T-helper 17 cell (primary cell): ENCODE measurements around the gene RAB23. TPM values are rescaled to one million over a fixed set of nuclear protein-coding genes. Genes with fewer than 3 reads are reported as not detected.
A peak's percentile ranks its signal among the peaks of the same experiment; 100 is the strongest.

Source experiments
- ATAC-seq: fragments of 150-1000 bp; cut with Tn5 transposase; 2 replicates; pipeline ENCODE4 v1.10.0; 2021; ENCODE audit warnings: mild to moderate bottlenecking, moderate library complexity
- DNase-seq, 3 donors: peaks; one replicate each; pipeline versions ENCODE4 v3.0.0 to v3.0.0-alpha.2; 2020 to 2021
- H3K9me3 ChIP-seq: one replicate; pipeline ENCODE4 v1.7.0; 2013; ENCODE audit warnings: low read length, mild to moderate bottlenecking; ENCODE audit not compliant: control insufficient read depth, poor library complexity, severe bottlenecking
- H3K27ac Mint-ChIP-seq: one replicate; pipeline ENCODE4 v1.8.0; 2022; ENCODE audit warnings: mild to moderate bottlenecking, moderate library complexity, mixed read lengths
- H3K27me3 Mint-ChIP-seq: one replicate; pipeline ENCODE4 v1.8.0; 2022; ENCODE audit warnings: mixed read lengths
- H3K36me3 Mint-ChIP-seq: one replicate; pipeline ENCODE4 v1.8.0; 2022; ENCODE audit warnings: low read depth, mixed read lengths
- H3K4me1 Mint-ChIP-seq: one replicate; pipeline ENCODE4 v1.8.0; 2022; ENCODE audit warnings: mild to moderate bottlenecking, mixed read lengths
- H3K4me3 Mint-ChIP-seq: one replicate; pipeline ENCODE4 v1.8.0; 2022; ENCODE audit warnings: mild to moderate bottlenecking, moderate library complexity, mixed read lengths
- total RNA-seq, 4 donors: library from RNA in 2 of 4; stranded (reverse) in 2 of 4; gene quantifications; one replicate each; pipeline ENCODE4 v1.2.3 and lab custom pipeline; 2022 to 2026

RAB23 gene
- total RNA-seq, 2 donors from 2014 or later = 0.29 to 0.35 TPM

DNA sequence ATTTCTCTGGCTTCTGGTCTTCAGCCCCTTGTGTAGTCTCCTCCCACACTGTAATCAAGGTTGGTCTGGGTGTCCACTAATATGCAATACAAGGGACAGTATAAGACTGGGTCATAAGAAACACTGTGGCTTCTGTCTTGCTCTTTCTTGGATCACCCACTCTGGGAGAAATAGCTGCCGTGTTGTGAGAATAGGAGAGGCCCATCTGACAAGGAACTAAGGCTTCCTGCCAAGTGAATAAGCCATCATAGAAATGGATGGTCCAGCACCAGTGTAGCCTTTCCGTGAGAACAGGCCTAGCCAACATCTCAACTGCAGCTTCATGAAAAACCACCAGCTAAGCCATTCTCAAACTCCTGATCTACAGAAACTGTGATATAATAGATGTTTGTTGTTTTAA, 26.6 kb downstream of the RAB23 start:
- Mint-ChIP-seq H3K27ac (no peak overlapping the region), H3K4me1 (peaks cover 3% of the 10 kb centered on the region), H3K36me3 (no peaks in the 10 kb centered on the region)

DNA sequence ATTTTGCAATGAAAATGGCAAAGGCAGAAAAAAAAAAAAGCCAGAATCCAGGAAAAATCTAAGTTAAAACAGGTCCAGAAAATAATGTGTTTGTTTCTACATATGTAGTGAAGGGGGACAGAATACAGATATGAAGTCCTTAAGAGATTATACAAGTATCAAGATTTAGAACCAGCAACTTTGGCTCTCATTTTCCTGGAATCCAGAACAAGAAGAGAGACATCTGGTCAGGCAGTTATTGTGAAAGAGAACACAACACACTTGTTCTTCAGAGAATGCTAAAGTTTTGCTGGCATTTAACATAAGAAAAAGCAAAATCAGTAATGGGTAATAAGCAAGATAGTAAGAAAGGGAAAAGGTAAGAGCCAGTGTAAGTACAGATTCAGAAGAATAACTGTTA, 28.9 kb downstream of the RAB23 start:
- Mint-ChIP-seq H3K27me3 (no peaks in the 10 kb centered on the region), H3K27ac (no peak overlapping the region), H3K4me3 (no peak overlapping the region), H3K4me1 (peaks cover 3% of the 10 kb centered on the region), H3K36me3 (no peaks in the 10 kb centered on the region)
- no peaks in the 10 kb centered on the region for H3K9me3 ChIP-seq
- no peak for DNase-seq
- no peak for ATAC-seq

More for the DNA sequence above, 26.6 kb downstream of the RAB23 start:
- DNase-seq (no peak), ATAC-seq (no peak)
- Mint-ChIP-seq H3K4me3 (no peak overlapping the region), H3K27me3 (no peaks in the 10 kb centered on the region)
- H3K9me3 ChIP-seq = no peaks in the 10 kb centered on the region

DNA sequence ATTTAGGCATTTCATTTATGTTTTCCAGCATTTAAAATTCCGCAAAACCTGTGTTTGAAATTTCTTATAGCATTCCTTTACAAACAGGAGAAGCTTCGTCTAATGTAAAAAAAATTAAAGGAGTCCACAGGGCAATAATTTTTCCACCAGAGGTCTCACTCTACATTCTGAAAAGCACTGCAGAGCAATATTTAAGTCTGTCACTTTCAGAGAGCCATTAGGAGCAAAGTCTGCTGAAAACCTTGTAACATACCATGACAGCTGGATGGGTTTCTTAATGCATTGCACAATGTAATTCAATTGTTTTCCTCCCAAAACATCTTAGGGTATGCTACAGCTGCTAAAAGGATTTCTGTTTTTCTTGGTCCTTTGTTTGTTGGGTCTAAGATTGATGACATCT, 32.0 kb downstream of the RAB23 start:
- no peaks in the 10 kb centered on the region for H3K27me3 Mint-ChIP-seq
- ATAC-seq (no peak), DNase-seq (no peak)
- H3K4me3 Mint-ChIP-seq = no peak overlapping the region
- peaks cover 4% of the 10 kb centered on the region for H3K36me3 Mint-ChIP-seq
- H3K4me1 Mint-ChIP-seq = peaks cover 5% of the 10 kb centered on the region
- no peak overlapping the region for H3K27ac Mint-ChIP-seq
- no peaks in the 10 kb centered on the region for H3K9me3 ChIP-seq

DNA sequence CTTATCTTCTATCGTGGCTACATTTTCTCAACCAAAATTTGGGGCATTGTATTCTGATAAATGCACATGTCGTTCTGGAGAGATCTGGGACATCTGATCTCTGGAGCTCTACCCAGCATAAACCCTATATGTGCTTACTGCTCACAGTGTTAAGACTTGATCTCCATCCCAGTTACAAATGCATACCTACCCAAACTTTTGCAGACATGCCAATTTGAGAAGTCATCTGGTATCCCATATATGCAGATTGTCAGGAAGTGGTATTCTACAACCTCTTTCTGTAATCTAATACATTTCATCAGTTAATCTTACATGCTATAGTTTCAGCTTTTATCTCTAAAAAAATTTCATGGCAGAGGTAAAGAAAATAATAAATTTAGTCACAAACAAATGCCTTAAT, 38.8 kb downstream of the RAB23 start:
- H3K4me3 Mint-ChIP-seq = no peak overlapping the region
- H3K4me1 Mint-ChIP-seq = peaks cover 2% of the 10 kb centered on the region
- DNase-seq = no peak
- no peak overlapping the region for H3K27ac Mint-ChIP-seq
- no peaks in the 10 kb centered on the region for H3K27me3 Mint-ChIP-seq
- no peak for ATAC-seq
- H3K36me3 Mint-ChIP-seq = peaks cover 7% of the 10 kb centered on the region
- no peaks in the 10 kb centered on the region for H3K9me3 ChIP-seq

- no peaks in the 10 kb centered on the region for H3K9me3 ChIP-seq
- peaks cover 7% of the 10 kb centered on the region for H3K36me3 Mint-ChIP-seq
- no peak for ATAC-seq
- no peak for DNase-seq
- H3K27me3 Mint-ChIP-seq = no peaks in the 10 kb centered on the region
- no peak overlapping the region for H3K4me3 Mint-ChIP-seq
- peak overlapping the region; percentile 51 for H3K27ac Mint-ChIP-seq
- H3K4me1 Mint-ChIP-seq = peaks cover 5% of the 10 kb centered on the region
These were observed 40.1 kb downstream of the RAB23 start for GRCh38 chr6:57182017-57182432.

GRCh38 chr6:57180596-57180995, 41.5 kb downstream of the RAB23 start:
- Mint-ChIP-seq H3K4me3 (no peak overlapping the region), H3K27ac (no peak overlapping the region), H3K4me1 (peaks cover 7% of the 10 kb centered on the region), H3K36me3 (peaks cover 3% of the 10 kb centered on the region), H3K27me3 (no peaks in the 10 kb centered on the region)
- no peak for DNase-seq
- no peaks in the 10 kb centered on the region for H3K9me3 ChIP-seq
- ATAC-seq = no peak

DNA sequence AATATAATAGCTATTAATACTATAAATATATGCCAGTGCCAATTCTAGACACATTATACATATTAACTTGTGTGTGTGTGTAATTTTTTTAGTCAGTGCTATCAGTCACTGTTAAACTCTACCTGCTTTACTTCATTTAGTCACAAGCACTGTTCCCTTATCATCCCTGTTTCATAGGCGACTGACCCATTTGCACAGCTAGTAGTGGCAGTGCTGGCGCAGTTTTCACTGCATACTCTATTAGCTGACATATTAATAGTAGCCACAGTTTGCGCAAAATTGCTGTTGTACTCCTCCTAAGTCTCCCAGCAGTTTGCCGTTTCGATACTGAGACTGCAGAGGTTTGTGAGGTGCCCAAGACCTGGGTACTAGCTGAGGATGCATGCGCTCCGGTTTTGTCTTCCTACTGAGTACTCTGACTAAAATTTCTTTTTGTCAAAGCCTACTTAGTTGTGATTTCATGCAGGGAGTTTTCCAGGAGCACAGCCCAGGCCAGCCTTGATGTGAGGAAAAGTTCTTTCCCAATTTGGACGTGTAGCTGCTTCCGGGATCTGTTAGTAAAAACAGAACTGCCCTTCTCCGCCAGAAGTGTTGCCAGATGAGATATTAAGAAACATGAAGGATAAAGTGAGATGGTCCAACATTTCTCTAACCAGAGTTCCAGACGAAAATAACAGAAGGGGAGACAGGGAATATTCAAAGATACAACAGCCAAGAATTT, 44.4 kb downstream of the RAB23 start:
- ATAC-seq (no peak), DNase-seq (no peak)
- H3K27me3 Mint-ChIP-seq = no peaks in the 10 kb centered on the region
- no peak overlapping the region for H3K4me3 Mint-ChIP-seq
- peak overlapping the region; percentile 60 for H3K27ac Mint-ChIP-seq
- H3K9me3 ChIP-seq = no peaks in the 10 kb centered on the region
- peaks cover 17% of the 10 kb centered on the region for H3K4me1 Mint-ChIP-seq
- H3K36me3 Mint-ChIP-seq = peaks cover 3% of the 10 kb centered on the region

GRCh38 chr6:57174511-57174907, 47.6 kb downstream of the RAB23 start:
- Mint-ChIP-seq H3K36me3 (no peaks in the 10 kb centered on the region), H3K4me3 (no peak overlapping the region), H3K4me1 (peaks cover 27% of the 10 kb centered on the region), H3K27me3 (no peaks in the 10 kb centered on the region), H3K27ac (no peak overlapping the region)
- DNase-seq = no peak
- ATAC-seq = no peak
- H3K9me3 ChIP-seq = no peaks in the 10 kb centered on the region

DNA sequence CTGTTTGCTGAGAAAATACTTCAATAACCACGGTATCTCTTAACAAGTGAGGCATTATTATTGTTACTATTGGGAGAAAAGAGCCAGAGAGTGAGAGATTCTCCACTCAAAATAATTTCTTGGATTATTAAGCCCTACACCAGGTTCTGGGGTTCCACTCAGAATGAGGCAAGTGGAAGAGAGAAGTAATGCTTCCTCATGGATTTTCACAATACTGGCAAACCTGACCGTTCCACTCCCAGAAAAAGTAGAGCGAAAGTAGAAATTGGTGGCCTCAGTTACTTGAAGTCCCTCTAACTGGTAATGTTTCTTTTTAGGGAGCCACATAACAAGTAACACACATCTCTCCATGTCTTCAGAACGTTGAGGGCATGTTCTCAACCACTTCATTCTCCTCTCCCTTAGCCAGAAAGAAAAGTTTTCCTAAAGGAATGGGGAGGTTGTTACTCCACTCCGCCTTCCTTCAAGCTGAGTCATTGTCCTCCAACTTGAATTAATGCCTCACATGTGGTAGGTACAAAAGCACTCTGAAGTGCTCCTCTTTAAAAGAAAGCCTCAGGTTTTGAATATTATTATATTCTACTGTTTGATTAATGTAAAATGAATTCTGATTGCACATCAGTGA, 48.1 kb downstream of the RAB23 start:
- H3K36me3 Mint-ChIP-seq = no peaks in the 10 kb centered on the region
- DNase-seq (no peak), ATAC-seq (no peak)
- H3K9me3 ChIP-seq = no peaks in the 10 kb centered on the region
- H3K27me3 Mint-ChIP-seq = no peaks in the 10 kb centered on the region
- H3K4me1 Mint-ChIP-seq = peaks cover 27% of the 10 kb centered on the region
- peak overlapping the region; percentile 86 for H3K27ac Mint-ChIP-seq
- H3K4me3 Mint-ChIP-seq = peak overlapping the region; percentile 92

DNA sequence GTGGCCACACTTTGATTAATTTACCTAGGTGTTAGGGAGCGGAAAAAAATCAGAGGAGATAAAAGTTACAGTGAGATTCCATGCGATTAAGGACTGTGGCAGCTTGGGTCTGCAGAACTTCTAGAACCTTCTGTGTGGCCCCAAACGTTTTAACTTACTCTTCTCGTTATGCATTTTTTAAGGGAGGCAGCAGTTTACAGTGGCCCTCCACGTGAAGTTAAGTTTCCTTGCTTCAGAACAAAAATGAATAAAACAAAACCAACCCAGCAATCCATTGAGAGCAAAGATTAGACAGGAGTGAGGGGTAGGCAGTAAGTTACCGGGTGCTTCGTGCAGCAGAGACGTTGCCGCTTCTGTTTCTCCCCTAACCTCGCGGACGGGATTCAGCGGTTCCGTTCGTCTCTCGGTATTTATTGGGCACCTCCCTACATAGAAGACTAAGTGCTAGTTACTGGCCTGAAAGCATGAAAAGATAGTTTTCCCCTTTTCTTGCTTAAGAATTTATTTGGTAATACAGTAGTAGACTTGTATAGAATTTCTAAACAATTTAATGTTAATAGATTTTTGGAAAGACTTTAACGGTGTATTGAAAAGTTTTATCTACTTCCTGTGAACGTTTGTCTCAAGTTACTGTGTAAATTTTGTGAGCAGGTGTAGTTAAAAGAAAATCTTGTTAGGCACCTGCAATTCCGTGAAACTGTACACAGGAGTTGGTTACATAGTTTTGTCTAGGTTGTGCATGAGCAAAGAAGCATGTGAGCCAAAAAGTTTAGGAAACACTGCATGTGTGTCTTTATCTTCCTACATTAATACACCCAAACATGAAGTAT, 48.8 kb downstream of the RAB23 start:
- no peaks in the 10 kb centered on the region for H3K36me3 Mint-ChIP-seq
- no peak for ATAC-seq
- H3K4me3 Mint-ChIP-seq = peak overlapping the region; percentile 92
- H3K27me3 Mint-ChIP-seq = no peaks in the 10 kb centered on the region
- peaks cover 27% of the 10 kb centered on the region for H3K4me1 Mint-ChIP-seq
- no peak for DNase-seq
- peak overlapping the region; percentile 86 for H3K27ac Mint-ChIP-seq
- H3K9me3 ChIP-seq = no peaks in the 10 kb centered on the region

- Mint-ChIP-seq H3K36me3 (no peaks in the 10 kb centered on the region), H3K4me1 (peaks cover 24% of the 10 kb centered on the region), H3K27ac (peak within 1 kb of the TSS; percentile 86), H3K27me3 (no peaks in the 10 kb centered on the region), H3K4me3 (peak within 1 kb of the TSS; percentile 92)
- peak; percentile 64 to 73 (median 65) for DNase-seq
- no peaks in the 10 kb centered on the region for H3K9me3 ChIP-seq
- ATAC-seq = peak; percentile 88
These were observed 49.7 kb downstream of the RAB23 start, which contains the start of gene BAG2 for GRCh38 chr6:57172136-57173055. BAG2 (plus strand) TSS chr6:57172326; CDS start chr6:57172698, 372 bp downstream.

DNA sequence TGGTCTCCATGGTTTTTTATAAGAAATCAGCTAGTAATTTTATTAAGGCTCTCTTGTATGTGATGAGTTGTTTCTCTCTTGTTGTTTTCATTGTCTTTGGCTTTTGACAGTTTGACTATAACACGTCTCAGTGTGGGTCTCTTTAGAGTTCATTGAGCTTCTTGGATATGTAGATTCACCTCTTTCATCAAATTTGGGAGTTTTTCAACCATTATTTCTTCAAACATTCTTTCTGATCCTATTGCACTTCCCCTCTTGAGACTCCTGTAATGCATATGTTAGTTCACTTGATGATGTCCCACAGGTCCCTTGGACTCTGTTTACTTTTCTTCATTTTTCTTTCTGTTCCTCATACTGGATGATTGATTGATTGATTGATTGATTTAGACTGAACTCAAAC, 57.0 kb downstream of the RAB23 start:
- Mint-ChIP-seq H3K4me3 (no peak overlapping the region), H3K27ac (no peak overlapping the region), H3K36me3 (peaks cover 10% of the 10 kb centered on the region), H3K27me3 (no peaks in the 10 kb centered on the region), H3K4me1 (peaks cover 2% of the 10 kb centered on the region)
- no peak for ATAC-seq
- peaks cover 4% of the 10 kb centered on the region for H3K9me3 ChIP-seq
- no peak for DNase-seq
